GM18907 (cell line): Measurements from ENCODE around the gene PLSCR2.
"Not testable (repeated sequence)": the region's sequence is repeated elsewhere in the genome, so short reads cannot be mapped to it uniquely, and the experiment has no call there.

ENCODE experiments used
- ATAC-seq: cut with Tn5 transposase; IDR thresholded peaks from one replicate; pipeline ENCODE4 v1.9.1; 2021; ENCODE audit warnings: mild to moderate bottlenecking, moderate library complexity; ENCODE audit not compliant: unreplicated experiment

Gene PLSCR2

GRCh38 chr3:146491303-146491702, 21.9 kb upstream of the PLSCR2 start:
- no peak for ATAC-seq

DNA sequence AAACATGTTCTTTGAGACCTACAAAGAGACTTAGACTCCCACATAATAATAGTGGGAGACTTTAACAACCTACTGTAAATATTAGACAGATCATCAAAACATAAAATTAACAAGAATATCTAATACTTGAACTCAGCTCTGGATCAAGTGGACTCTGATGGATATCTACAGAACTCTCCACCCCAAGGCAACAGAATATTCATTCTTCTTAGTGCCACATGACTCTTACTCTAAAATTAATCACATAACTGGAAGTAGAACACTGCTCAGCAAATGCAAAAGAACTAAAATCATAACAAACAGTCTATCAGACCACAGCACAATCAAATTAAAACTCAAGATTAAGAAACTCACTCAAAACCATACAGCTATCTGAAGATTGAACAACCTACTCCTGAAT, 15.9 kb upstream of the PLSCR2 start:
- ATAC-seq, result no peak

DNA sequence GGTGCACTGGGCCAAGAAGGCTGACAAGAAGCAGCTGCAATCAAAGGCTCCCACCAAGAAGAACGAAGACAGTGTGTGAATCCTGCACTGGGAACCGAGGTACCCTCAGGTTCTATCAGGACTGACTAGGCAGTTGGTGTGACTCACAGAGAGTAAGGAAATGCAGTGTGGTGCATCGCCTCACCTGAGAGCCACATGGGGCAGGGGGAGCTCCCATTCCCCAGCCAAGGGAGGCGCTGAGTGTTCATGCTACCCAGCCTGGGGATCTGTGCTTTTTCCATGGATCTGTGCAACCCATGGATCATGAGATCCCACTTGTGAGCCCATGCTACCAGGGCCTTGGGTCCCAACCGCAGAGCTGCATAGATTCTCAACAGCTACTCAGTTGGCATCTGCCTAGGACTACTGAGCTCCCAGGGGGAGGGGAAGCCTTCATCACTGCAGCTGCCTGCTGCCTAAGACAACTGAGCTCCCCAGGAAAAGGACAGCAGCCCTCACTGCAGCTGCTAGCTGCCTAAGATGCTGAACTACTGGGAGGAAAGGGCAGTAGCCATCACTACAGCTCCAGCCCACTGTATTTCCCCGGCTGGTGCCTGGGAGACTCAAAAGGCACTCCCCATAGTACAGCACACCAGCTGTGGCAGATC, 6.9 kb upstream of the PLSCR2 start:
- ATAC-seq, result no peak

- ATAC-seq, result not testable (repeated sequence)
Observed at GRCh38 chr3:146474976-146475375, 5.6 kb upstream of the PLSCR2 start.

GRCh38 chr3:146473726-146474125, 4.4 kb upstream of the PLSCR2 start:
- ATAC-seq, result no peak

- no peak for ATAC-seq
Observed at GRCh38 chr3:146472611-146473010, 3.2 kb upstream of the PLSCR2 start.

DNA sequence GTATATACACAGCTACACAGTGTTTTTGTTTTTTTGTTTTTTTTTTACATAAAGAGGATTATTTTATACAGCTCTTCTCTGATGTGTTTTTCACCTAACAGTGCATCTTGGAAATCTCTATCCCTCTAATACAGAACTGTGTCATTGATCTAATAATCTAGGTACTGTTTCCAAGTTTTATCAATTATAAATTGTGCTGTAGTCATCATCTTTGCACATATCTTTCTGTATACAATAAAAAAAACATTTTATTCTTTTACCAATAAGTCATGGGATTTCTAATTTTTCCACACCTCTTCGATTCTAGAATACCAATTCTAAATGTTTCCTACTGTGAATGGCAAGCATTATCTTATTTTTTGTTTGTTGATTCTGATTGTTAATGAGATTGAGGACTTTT, 1.7 kb upstream of the PLSCR2 start:
- no peak for ATAC-seq

DNA sequence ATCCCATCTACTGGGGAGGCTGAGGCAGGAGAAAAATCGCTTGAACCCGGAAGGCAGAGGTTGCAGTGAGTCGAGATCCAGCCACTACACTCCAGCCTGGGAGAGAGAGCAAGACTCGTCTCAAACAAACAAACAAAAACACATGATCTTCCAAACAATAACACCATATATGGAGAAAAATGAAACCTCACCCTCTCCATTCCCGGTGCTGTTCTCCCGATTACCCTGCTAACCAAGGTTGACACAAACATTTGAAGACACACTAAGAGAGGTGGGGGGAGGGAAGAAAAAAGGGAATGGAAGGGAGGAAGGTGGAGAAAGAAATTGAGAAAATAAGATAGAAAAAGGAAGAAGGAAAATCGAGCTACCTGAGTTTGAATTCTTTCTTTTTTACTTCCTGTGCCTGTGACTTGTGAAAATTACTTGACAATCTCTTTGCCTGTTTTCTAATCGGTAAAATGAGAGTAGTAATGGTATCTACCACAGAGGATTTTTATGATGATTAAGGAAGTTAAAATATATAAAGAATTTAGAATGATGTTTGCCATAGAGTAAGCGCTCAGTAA, 1.1 kb upstream of the PLSCR2 start:
- ATAC-seq, result no peak

- no peak for ATAC-seq
Observed at GRCh38 chr3:146468671-146469149, 651 bp downstream of the PLSCR2 start.

DNA sequence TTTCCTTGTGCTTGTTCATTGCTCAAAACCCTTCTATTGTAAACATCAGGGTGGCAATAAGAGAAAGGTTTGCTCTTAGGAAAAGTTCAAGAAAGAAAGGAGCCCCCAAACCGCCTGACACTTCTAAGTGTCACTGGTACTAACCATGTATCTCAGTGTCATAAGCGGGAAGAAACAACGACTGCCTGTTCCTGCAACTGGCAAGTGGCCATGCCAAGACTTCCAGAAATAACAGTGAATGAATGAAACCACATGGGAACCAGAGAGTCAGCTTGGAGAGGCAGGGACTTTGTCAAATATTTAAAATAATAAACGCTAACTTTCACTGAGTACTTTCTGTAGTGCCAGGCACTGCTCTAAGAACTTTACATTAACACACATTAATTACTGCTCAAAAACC, 1.1 kb downstream of the PLSCR2 start:
- ATAC-seq, result no peak

DNA sequence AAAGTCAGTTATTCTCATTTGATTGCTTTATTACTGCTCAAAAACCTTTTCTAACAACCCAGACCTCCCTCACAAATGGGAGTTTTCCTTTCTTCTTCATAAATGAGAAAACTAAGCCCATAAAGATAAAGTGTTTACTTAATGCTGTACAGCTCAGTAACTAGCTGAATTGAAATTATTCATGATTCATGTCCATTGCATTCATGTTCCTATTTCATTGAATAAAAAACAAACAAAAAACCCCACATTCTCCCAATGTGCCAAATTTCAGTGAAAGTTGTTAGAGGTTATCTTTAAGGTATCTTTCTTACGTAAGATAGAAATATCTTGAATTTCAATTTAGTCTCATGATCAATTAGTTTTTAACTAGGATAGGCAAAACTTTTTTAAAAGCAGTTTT, 2.8 kb downstream of the PLSCR2 start:
- ATAC-seq, result no peak

GRCh38 chr3:146465693-146466465, 3.5 kb downstream of the PLSCR2 start:
- ATAC-seq, result no peak

DNA sequence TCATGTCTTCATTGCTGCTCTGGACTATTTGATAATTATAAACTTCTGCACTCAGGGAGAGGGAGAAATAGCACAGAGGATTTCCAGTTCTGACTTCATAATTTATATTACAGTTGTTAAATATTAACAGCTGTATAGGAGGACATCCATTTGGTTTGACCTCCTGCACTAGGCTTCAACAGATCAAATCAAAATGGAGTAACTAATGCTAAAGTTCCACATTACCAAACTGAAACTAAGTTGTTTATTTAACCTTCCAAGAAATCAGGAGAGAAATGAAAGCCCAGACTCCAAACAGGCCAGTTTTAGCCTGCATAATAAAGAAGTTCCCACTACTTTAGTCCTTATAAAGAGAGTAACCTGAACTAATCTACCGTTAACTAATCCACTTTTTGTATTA, 4.6 kb downstream of the PLSCR2 start:
- ATAC-seq, result no peak

DNA sequence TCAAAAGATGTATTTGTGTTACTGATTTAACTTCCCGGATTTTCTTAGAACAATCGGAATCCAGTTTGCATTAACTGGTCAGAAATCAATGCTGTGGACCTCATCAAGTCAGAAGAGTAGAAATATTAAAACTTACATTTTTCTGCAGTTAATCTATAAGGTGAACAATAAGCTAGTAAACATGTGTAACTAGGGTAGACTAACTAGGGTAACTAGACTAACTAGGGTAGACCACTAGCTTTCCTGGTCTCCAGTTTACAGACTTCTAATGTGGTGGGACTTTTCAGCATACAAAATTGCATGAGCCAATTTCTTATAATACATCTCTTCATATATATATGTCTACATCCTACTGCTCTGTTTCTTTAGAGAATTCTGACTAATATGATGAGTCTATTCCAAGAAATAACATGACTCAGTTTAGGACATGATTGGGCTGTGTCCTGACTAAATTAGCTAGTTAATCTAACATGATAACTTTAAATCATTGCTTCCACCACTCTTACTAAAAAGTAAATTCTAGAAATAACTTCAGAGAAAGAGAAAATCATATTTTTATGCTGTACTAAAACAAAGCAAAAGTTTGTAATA, 5.3 kb downstream of the PLSCR2 start:
- no peak for ATAC-seq

- no peak for ATAC-seq
Observed at GRCh38 chr3:146454796-146455195, 14.6 kb downstream of the PLSCR2 start.

GRCh38 chr3:146449613-146450012, 19.7 kb downstream of the PLSCR2 start:
- ATAC-seq, result no peak

- no peak for ATAC-seq
Observed at GRCh38 chr3:146449076-146449475, 20.3 kb downstream of the PLSCR2 start.

- ATAC-seq, result no peak
Observed at GRCh38 chr3:146446026-146446425, 23.3 kb downstream of the PLSCR2 start.

DNA sequence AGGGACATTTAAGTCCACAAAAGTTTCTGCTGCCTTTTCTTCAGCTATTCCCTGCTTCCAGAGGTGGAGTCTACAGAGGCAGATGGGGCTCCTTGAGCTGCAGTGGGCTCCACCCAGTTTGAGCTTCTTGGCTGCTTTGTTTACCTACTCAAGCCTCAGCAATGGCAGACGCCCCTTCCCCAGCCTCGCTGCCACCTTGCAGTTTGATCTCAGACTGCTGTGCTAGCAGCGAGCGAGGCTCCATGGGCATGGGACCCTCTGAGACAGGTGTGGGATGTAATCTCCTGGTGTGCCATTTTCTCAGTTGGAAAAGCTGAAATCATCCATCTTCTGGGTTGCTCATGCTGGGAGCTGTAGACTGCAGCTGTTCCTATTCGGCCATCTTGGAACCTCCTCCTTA, 29.1 kb downstream of the PLSCR2 start:
- ATAC-seq, result not testable (repeated sequence)

DNA sequence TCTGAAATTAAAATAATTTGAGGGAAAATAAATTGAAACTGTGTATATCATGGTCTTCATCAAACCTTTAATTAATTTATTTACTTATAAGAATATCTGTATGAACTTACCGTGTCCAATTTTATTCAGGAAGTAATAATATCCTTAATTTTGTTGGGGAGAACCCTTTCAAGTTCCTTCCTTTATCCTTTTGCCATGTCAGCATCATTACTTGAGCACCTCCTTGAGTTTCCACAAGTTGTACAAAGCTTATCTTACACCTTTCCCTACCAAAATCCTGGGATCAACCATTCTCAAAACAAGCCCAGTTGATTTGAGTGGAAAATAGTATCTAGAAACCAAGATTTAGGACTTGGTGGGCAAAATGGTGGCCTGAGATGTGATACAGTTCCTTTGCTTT, 37.3 kb downstream of the PLSCR2 start:
- no peak for ATAC-seq

DNA sequence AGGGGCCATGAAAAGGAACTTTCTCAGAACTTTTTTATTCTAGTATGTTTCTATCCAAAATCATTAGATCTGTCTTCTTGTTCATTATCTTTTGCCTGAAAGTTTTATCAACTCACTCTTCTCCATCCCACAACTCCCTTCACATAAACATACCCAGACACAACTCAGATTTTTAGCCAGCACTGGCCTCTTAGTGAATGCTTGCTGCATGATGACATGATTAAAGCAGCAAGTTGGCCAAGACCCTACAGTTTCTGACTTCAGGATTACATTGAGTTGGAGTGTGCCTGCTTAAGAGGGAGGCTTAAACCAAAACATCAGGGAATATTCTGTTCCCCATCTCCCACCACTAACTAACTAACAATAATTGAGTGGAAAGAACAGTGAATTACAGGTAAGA, 38.1 kb downstream of the PLSCR2 start:
- no peak for ATAC-seq

GRCh38 chr3:146425341-146425740, 44.0 kb downstream of the PLSCR2 start:
- ATAC-seq, result no peak
